Lower leg skin (tissue), 4 donors: Measurements from ENCODE around the gene FHAD1. TPM values are rescaled to one million over a fixed set of nuclear protein-coding genes. Genes with fewer than 3 reads are reported as not detected.

Experiments used
- DNase-seq, 2 donors: peaks; one replicate each; pipeline ENCODE4 v3.0.0-alpha.2; 2019; ENCODE audit warnings: low spot score in 2 of 2
- H3K4me3 ChIP-seq: fragments of 200-600 bp; sonication (generic); 2 replicates; pipeline ENCODE4 v1.5.1; 2017; ENCODE audit warnings: mild to moderate bottlenecking, low read depth; ENCODE audit not compliant: poor library complexity, severe bottlenecking
- CTCF ChIP-seq, 3 donors: fragments of 450-650 bp; IDR thresholded peaks; one replicate each; pipeline ENCODE4 v1.5.1; 2016; ENCODE audit warnings: antibody characterized with exemption in 3 of 3, mild to moderate bottlenecking in 3 of 3, moderate library complexity in 2 of 3
- POLR2A ChIP-seq, 2 donors: fragments of 450-650 bp; IDR thresholded peaks; one replicate each; pipeline ENCODE4 v1.6.1; 2016 to 2017; ENCODE audit warnings: antibody characterized with exemption in 2 of 2, mild to moderate bottlenecking in 1 of 2, moderate library complexity in 1 of 2
- WGBS, 2 donors: methylation state at CpG; one replicate each; pipeline ENCODE4 v1.1.5; 2018; 5-methylcytosine and 5-hydroxymethylcytosine counted together
- intact Hi-C: fragments of 100-400 bp; cut with DNase I; formaldehyde crosslinking; loops from one replicate; pipeline ENCODE4 v1.15.0; 2023; ENCODE audit warnings: low total_unique reads
- total RNA-seq, 4 donors: library from RNA; depleted of rRNA; stranded (reverse); fragments of >200 nt; gene quantifications; one replicate each; pipeline ENCODE4 v1.1.0, GENCODE V29; 2016

FHAD1 gene
- total RNA-seq, 4 donors from 2014 or later: 0.52 to 2.0 TPM; not detected in 2

GRCh38 chr1:15220825-15221431, 26.1 kb upstream of the FHAD1 start:
- WGBS, 2 donors: 93 to 95% methylated on average over 7 of the region's 7 CpGs
- intact Hi-C loops: no loop called here
- H3K4me3 ChIP-seq: no peak overlapping the region
- TF ChIP-seq CTCF (IDR thresholded peaks at IDR 0.05) (no peak), POLR2A (IDR thresholded peaks at IDR 0.05) (no peak)
- no peak for DNase-seq

DNA sequence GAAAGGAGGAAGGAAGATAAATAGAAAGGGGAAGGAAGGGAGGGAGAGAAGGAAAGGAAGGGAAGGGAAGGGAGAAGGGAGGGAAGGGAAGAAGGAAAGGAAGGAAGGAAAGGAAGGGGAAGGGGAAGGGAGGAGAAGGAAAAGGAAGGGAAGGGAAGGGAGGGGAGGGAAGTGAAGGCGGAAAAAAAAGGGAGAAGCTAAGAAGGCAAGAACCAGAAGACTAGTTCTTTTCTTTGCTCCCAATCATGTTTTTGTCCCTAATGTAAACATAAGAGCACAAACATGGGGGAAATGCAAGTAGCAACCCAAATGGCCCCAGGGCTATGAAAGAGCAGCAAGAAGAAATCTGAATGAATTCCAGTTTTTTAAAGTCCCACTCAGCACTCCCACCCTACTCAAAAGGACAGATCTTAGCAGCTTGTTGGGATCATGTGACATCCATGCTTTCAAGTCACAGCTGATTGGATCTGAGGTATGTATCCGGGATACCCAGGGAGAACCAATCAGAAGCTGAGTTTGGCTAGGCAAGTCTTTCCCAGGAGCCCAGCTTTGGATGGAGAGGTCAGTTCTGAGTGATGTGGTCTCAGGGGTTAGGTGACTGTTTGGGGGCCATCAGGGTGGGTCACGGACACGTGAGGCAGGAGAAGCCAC, 24.2 kb upstream of the FHAD1 start:
- intact Hi-C loops: no loop called here
- peak in 1 of 2 donors; percentile 68 for DNase-seq
- no peak overlapping the region for H3K4me3 ChIP-seq
- 89 to 93% methylated on average over 4 of the region's 4 CpGs for WGBS, 2 donors
- no peak for TF ChIP-seq CTCF (IDR thresholded peaks at IDR 0.05)
- TF ChIP-seq POLR2A (IDR thresholded peaks at IDR 0.05): no peak

DNA sequence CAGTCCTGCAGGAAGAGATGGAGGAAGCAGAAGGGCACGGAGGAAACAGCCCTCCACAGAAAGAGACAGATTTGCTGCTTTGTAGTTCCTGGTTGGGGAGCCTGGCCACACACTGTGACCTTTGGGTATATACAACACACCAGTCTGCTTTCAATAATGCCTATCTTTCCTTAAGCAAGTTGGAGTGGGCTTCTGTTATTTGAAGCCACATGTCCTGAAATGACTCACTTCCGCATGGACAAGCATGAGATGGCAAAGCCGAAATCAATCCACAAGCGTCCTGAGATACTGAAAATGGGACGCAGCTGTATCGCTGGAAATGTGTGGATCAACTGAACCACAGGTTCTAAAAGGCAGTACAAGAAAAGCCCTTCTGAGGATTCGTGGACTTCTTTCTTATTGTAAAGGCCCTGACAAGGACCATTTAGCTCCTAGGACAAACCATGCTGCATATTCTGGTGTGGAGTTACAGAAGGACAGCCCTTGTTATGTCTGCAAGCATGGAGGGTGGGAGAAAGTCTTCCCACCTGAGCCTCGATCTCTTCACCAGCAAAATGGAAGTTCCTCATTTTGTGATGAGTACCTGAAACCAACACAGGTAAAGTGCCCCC, 22.7 kb upstream of the FHAD1 start:
- no peak overlapping the region for H3K4me3 ChIP-seq
- WGBS, 2 donors: 80 to 87% methylated on average over 8 of the region's 8 CpGs
- DNase-seq: peak in 1 of 2 donors; percentile 50
- intact Hi-C loops: no loop called here
- TF ChIP-seq CTCF (IDR thresholded peaks at IDR 0.05) (no peak), POLR2A (IDR thresholded peaks at IDR 0.05) (no peak)

GRCh38 chr1:15224974-15225373, 22.0 kb upstream of the FHAD1 start:
- no peak overlapping the region for H3K4me3 ChIP-seq
- DNase-seq: no peak
- intact Hi-C loops: no loop called here
- no peak for TF ChIP-seq POLR2A (IDR thresholded peaks at IDR 0.05)
- no peak for TF ChIP-seq CTCF (IDR thresholded peaks at IDR 0.05)
- 62 to 68% methylated on average over 4 of the region's 4 CpGs for WGBS, 2 donors

GRCh38 chr1:15225461-15225860, 21.6 kb upstream of the FHAD1 start:
- 43 to 58% methylated on average over 4 of the region's 4 CpGs for WGBS, 2 donors
- H3K4me3 ChIP-seq: no peak overlapping the region
- DNase-seq: no peak
- TF ChIP-seq POLR2A (IDR thresholded peaks at IDR 0.05): no peak
- no peak for TF ChIP-seq CTCF (IDR thresholded peaks at IDR 0.05)
- intact Hi-C loops: no loop called here
